ENCODE results near the gene SECISBP2.

Gene SECISBP2

DNA sequence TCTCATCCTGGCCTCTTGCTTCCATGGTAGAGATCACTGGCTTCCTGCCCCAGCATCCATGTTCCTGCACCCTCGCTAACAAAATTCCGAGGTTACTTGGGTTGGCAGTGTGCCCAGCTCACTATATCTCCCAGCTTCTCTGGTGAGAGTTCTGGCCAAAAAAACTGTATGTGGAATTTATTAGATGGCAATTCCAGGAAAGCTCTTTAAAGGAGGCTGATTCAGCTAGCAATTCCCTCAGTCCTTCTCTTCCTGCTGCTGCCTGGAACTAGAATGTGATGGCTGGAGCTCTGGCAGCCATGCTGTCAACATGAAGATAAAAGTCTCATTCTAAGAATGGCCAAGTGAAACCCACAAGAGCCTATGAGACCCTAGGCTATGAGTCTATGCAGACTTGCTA, 88.8 kb downstream of the SECISBP2 start:
- Mint-ChIP-seq H3K4me1 (peaks cover 43% of the 10 kb centered on the region), H3K27ac (no peak overlapping the region), H3K9me3 (peaks cover 22% of the 10 kb centered on the region), H3K36me3 (ENCODE audit: low read depth) (peaks cover 37% of the 10 kb centered on the region), H3K27me3 (ENCODE audit: low read depth, poor library complexity) (peaks cover 3% of the 10 kb centered on the region), H3K4me3 (no peak overlapping the region)
- DNase-seq = no peak
- TF ChIP-seq, protein P1, sequence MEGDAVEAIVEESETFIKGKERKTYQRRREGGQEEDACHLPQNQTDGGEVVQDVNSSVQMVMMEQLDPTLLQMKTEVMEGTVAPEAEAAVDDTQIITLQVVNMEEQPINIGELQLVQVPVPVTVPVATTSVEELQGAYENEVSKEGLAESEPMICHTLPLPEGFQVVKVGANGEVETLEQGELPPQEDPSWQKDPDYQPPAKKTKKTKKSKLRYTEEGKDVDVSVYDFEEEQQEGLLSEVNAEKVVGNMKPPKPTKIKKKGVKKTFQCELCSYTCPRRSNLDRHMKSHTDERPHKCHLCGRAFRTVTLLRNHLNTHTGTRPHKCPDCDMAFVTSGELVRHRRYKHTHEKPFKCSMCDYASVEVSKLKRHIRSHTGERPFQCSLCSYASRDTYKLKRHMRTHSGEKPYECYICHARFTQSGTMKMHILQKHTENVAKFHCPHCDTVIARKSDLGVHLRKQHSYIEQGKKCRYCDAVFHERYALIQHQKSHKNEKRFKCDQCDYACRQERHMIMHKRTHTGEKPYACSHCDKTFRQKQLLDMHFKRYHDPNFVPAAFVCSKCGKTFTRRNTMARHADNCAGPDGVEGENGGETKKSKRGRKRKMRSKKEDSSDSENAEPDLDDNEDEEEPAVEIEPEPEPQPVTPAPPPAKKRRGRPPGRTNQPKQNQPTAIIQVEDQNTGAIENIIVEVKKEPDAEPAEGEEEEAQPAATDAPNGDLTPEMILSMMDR (IDR thresholded peaks at IDR 0.05) = no peak

DNA sequence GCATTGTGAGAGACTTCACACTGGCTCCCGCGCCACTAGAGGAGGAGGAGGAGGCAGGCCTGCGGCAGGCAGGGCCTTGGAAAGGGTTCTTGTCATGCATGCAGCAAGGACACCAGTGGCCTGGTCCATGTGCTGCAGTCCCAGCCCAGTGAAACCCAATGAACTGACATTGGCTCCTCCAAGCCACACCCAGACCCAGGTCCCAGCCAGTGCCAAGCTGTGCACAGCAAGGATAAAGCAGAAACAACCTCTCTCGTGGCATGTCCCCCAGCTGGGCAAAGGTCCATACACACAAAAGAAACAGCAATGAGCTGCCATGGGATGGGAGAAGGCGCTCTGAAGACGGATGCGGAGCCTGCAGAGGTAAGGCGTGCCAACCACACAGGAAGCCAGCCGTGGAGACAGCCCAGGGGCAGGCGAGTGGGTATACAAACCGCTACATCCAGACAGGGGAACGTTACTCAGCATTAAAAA, 90.4 kb downstream of the SECISBP2 start:
- H3K4me3 Mint-ChIP-seq = no peak overlapping the region
- peaks cover 3% of the 10 kb centered on the region for H3K27me3 Mint-ChIP-seq (ENCODE audit: low read depth, poor library complexity)
- no peak for DNase-seq

More for the DNA sequence above, 90.4 kb downstream of the SECISBP2 start:
- peaks cover 59% of the 10 kb centered on the region for H3K4me1 Mint-ChIP-seq
- no peak overlapping the region for H3K27ac Mint-ChIP-seq
- H3K36me3 Mint-ChIP-seq (ENCODE audit: low read depth) = peaks cover 35% of the 10 kb centered on the region
- peaks cover 22% of the 10 kb centered on the region for H3K9me3 Mint-ChIP-seq
- TF ChIP-seq, protein P1 (IDR thresholded peaks at IDR 0.05) = no peak

Data from nephron progenitor cell (in vitro differentiated cells).